Measurements from ENCODE around the gene VAMP5.
"Not testable (repeated sequence)": the region's sequence is repeated elsewhere in the genome, so short reads cannot be mapped to it uniquely, and the experiment has no call there.

The VAMP5 gene

GRCh38 chr2:85584857-85585780, 888 bp downstream of the VAMP5 start:
- no peak for DNase-seq

- DNase-seq = no peak
Measured at GRCh38 chr2:85585781-85586105, 1.5 kb downstream of the VAMP5 start.

GRCh38 chr2:85588236-85588635, 4.0 kb downstream of the VAMP5 start:
- DNase-seq = no peak

DNA sequence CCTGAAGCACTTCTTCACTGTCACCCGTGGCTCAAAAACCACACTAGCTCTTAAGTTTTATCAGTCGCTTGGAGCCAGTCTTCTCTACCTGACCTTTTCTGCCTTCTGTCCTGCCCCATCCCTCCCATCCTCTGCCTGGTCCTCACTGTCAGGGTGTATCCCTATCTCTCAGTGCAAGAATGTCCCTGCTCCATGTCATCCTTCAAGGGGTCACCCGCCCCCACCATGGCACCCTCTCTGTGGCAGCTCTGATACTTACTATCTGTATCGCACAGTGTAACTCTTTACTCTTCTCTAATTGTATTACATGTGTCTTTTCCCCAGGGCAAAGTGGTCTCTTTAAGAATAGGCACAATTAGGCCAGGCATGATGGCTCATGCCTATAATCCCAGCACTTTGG, 4.4 kb downstream of the VAMP5 start:
- no peak for DNase-seq

GRCh38 chr2:85589181-85589580, 5.0 kb downstream of the VAMP5 start:
- DNase-seq = no peak

GRCh38 chr2:85589982-85590791, 6.0 kb downstream of the VAMP5 start:
- DNase-seq = no peak

DNA sequence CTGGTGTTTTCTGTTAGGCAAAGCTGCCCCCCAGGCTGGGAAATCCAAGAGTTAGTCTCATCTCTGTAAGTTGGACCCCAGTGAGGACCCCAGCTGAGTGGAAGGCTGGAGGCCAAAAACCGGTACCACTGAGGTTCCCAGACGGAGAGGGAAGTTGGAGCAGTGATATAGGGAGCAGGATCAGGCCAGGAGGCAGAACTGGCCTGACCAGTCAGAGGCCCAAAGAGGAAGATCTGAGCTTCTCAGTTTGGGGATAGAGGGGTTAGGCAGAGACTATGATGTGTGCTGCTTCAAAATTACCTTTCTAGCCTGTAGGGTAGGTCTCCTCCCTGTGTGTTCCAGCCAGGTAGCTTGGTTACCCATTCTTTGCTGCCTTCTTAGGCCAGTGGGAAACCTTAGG, 6.7 kb downstream of the VAMP5 start:
- DNase-seq = no peak

DNA sequence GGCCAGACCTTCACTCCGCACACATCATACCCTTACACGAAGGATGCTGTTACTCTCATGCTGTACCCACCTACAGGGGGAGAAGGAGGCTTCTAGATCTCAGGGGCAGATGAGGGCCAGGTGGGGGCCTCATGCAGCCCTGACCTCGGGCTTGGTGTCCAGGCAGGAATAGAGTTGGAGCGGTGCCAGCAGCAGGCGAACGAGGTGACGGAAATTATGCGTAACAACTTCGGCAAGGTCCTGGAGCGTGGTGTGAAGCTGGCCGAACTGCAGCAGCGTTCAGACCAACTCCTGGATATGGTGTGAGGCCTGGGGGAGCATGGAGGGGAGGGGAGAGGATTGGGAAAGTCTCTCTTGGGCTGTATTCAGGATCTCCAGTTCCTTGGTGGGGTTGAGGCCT, 7.3 kb downstream of the VAMP5 start:
- DNase-seq = no peak

GRCh38 chr2:85592299-85592698, 8.1 kb downstream of the VAMP5 start:
- DNase-seq = not testable (repeated sequence)

DNA sequence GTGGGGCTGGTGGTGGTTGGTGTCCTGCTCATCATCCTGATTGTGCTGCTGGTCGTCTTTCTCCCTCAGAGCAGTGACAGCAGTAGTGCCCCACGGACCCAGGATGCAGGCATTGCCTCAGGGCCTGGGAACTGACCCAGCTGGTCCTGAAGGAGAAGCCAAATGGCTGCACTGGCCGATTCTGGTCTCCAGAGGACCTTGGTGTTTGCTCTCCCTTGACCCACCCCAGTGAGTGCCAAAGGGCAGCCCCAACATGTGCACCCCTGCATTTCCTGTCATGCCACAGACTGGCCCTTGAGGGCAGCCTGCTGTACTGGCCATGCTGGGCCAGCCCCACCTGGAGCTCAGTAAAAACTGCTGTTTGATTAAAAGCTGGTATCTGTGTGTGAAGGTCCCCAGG, 8.8 kb downstream of the VAMP5 start:
- no peak for DNase-seq

DNA sequence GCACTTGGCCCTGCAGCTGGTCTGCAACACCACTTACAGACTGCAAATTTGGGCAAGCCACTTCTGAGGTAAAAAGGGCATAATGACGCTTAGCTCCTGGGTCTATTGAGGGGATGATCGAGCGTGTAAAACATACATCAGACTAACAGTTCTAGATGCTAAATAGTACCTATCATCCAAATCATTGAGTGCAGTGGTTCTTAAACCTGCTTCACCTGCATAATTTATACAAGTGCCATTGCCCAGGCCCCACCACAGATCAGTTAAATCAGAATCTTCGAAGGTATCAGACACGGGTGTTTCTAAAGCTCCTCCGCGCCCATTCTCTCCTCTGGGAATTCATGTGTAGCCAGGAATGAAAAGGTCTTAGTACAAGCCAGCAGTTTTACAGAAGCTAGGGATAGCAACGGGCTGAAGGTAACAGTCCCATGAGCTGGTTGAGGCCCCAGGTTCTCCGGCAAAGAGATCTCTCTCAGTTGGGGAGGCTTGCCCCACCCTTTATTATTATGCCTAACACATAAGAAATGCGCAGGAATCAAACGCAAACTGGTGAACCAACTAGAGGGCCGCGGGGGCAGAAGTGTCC, 10.6 kb downstream of the VAMP5 start:
- no peak for DNase-seq

- DNase-seq = peak; percentile 89
Measured at GRCh38 chr2:85595301-85596025, 11.2 kb downstream of the VAMP5 start, which contains the start of gene RNF181. Gene RNF181 (plus strand): TSS chr2:85595745. CDS start chr2:85595764, 19 bp downstream.

- no peak for DNase-seq
Measured at GRCh38 chr2:85596026-85596333, 11.7 kb downstream of the VAMP5 start.

DNA sequence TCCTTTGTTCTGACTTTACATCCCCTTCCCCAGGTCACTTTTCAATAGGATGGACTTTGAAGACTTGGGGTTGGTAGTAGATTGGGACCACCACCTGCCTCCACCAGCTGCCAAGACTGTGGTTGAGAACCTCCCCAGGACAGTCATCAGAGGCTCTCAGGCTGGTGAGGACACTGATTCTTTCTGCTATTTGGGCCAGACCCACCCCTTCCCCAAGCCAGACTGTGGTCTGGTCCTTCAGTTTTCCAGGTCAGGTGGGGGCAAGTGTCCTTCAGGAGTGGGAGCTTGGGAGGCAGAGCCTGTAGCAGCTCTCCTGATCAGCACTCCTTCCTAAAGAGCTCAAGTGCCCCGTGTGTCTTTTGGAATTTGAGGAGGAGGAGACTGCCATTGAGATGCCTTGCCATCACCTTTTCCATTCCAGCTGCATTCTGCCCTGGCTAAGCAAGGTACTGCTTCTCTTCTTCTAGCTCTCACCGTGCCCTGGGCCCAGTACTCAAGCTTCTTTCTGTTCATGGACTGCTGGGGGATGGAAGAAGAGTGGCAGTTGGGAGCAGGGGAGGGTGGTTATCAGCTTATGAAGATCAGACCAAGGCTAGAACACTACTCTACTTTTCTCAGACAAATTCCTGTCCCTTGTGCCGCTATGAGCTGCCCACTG, 12.4 kb downstream of the VAMP5 start:
- no peak for DNase-seq

- no peak for DNase-seq
Measured at GRCh38 chr2:85597241-85597640, 13.0 kb downstream of the VAMP5 start.

DNA sequence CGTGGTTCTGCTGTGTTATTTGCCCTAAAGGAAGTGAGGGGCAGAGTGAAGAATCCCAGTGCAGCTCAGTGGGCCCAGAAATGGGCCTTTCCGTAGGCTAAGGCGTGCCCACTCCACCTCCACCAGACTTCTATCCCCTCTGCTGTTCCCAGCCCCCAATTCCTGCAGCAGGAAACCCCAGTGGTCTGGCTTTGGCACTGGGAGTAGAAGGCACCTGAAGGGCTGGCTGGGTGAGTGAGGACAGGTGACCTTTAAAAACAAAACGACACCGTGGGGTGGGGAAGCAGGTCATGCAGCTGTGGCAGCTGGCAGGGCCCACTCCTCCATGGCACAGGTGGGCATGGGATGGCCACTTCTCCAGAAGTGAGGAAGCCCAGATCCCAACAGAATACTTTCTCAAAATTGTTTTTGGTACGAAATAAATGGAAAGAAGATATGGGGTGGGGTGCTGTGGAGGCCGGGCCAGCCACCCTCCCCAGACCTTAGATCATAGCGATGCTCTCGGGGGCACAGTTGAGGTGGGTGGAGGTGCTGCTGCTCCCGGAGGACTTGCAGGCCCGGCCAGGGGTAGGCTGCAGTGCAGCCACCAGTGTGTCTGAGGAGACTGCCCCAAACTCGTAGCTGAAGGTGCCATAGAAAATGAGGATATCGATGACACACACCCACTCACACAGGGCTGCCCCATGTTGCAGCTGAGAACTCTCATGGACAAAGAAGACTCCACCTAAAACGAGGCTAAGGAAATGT, 14.5 kb downstream of the VAMP5 start:
- DNase-seq = no peak

GRCh38 chr2:85599468-85600234, 15.4 kb downstream of the VAMP5 start:
- DNase-seq = no peak

- DNase-seq = no peak
Measured at GRCh38 chr2:85600235-85600575, 16.0 kb downstream of the VAMP5 start.

GRCh38 chr2:85600951-85601770, 16.9 kb downstream of the VAMP5 start:
- no peak for DNase-seq

Data from effector CD8-positive, alpha-beta T cell (primary cell).